T47D (cell line): ENCODE measurements around the gene MTG2.
A peak's percentile ranks its signal among the peaks of the same experiment; 100 is the strongest.

Experiments
- DNase-seq, 2 experiments: peaks; one replicate each; pipeline versions ENCODE4 v3.0.0 to v3.0.0-alpha.2; 2011 to 2012; ENCODE audit warnings: low read depth in 1 of 2, low spot score in 1 of 2
- JUND ChIP-seq: IDR thresholded peaks from 2 replicates; pipeline ENCODE4 v1.6.1; 2012; ENCODE audit warnings: low read depth
- in situ Hi-C: cut with HindIII; loops from 2 replicates; pipeline ENCODE4 v1.10.0; 2016; ENCODE audit warnings: low sequenced_read_pairs, low pct_unique_long_range_greater_than_20kb

MTG2 gene

GRCh38 chr20:62244644-62245108 is 61.8 kb downstream of the MTG2 start:
- no peak for TF ChIP-seq JUND
- no peak for DNase-seq
- in situ Hi-C loops: no loop called here

- DNase-seq: no peak
- in situ Hi-C loops: no loop called here
- no peak for TF ChIP-seq JUND
Measured at GRCh38 chr20:62245911-62246280, 63.1 kb downstream of the MTG2 start.

GRCh38 chr20:62246431-62246830 is 63.6 kb downstream of the MTG2 start:
- in situ Hi-C loops: no loop called here
- DNase-seq: no peak
- no peak for TF ChIP-seq JUND

GRCh38 chr20:62246872-62247652 is 64.2 kb downstream of the MTG2 start:
- in situ Hi-C loops: no loop called here
- no peak for TF ChIP-seq JUND
- DNase-seq: peak in 1 of 2 experiments; percentile 45

- no peak for TF ChIP-seq JUND
- in situ Hi-C loops: no loop called here
- no peak for DNase-seq
Measured at GRCh38 chr20:62248890-62249560, 66.2 kb downstream of the MTG2 start.

- TF ChIP-seq JUND: no peak
- in situ Hi-C loops: no loop called here
- no peak for DNase-seq
Measured at GRCh38 chr20:62252342-62252966, 69.6 kb downstream of the MTG2 start.
